Erythroblast (primary cell): ENCODE data around the gene SRRM3.

Experiments used
- GATA1 ChIP-seq: IDR thresholded peaks from 2 replicates; pipeline ENCODE4 v1.6.1; 2011; ENCODE audit warnings: low read depth, mild to moderate bottlenecking, control low read depth, low read length, moderate library complexity
- POLR2A ChIP-seq: IDR thresholded peaks from 2 replicates; pipeline ENCODE4 v1.6.1; 2011; ENCODE audit warnings: mild to moderate bottlenecking, low read length

- TF ChIP-seq POLR2A (no peak), GATA1 (no peak)
Observed at GRCh38 chr7:76330261-76330660, 128.6 kb downstream of the SRRM3 start.
